ENCODE data around the gene ROBO1. TPM values are rescaled to one million over a fixed set of nuclear protein-coding genes. Genes with fewer than 3 reads are reported as not detected.
"Not testable (repeated sequence)": the region's sequence is repeated elsewhere in the genome, so short reads cannot be mapped to it uniquely, and the experiment has no call there.

The ROBO1 gene
- total RNA-seq, 2 donors from 2014 or later = 3.0 to 6.7 TPM

- no peak for ATAC-seq (replicated peaks in 1 of 2)
- DNase-seq = no peak
- Mint-ChIP-seq H3K27me3 (ENCODE audit: low read depth) (no peaks in the 10 kb centered on the region), H3K36me3 (ENCODE audit: insufficient read depth in 2 of 2) (peaks cover 0 to 2% of the 10 kb centered on the region in 2 donors), H3K4me3 (no peak overlapping the region), H3K9me3 (peaks cover 0 to 2% of the 10 kb centered on the region in 2 donors), H3K27ac (no peak overlapping the region), H3K4me1 (ENCODE audit: low read depth) (no peaks in the 10 kb centered on the region)
These were observed 1069.4 kb downstream of the ROBO1 start for GRCh38 chr3:78698431-78698830.

- Mint-ChIP-seq H3K27me3 (ENCODE audit: low read depth) (no peaks in the 10 kb centered on the region), H3K9me3 (peaks cover 0 to 4% of the 10 kb centered on the region in 2 donors), H3K4me3 (no peak overlapping the region), H3K36me3 (ENCODE audit: insufficient read depth in 2 of 2) (peaks cover 0 to 2% of the 10 kb centered on the region in 2 donors), H3K4me1 (ENCODE audit: low read depth) (no peaks in the 10 kb centered on the region), H3K27ac (no peak overlapping the region)
- DNase-seq = no peak
- no peak for ATAC-seq (replicated peaks in 1 of 2)
These were observed 1070.4 kb downstream of the ROBO1 start for GRCh38 chr3:78697426-78697825.

DNA sequence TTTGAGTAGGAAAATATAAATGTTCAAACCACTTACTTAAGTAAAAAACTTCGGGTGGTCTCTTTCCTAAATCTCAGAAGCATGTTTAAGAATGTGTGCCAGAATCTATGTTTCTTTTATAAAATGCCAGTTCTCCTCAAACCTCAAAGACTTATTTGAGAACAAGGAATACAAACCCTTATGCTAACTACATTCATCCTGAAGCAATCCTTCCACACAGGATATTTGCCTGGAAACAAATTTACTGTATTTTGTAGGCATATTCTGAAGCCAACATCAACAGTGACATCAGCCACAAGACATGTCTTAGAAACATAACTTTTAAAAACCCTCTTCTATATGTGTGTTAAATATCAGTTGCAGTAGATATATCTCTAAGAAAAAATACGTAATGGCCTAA lies 1077.0 kb downstream of the ROBO1 start:
- Mint-ChIP-seq H3K9me3 (peaks cover 0 to 2% of the 10 kb centered on the region in 2 donors), H3K36me3 (ENCODE audit: insufficient read depth in 2 of 2) (no peaks in the 10 kb centered on the region), H3K4me3 (no peak overlapping the region), H3K4me1 (ENCODE audit: low read depth) (no peaks in the 10 kb centered on the region), H3K27me3 (ENCODE audit: low read depth) (no peaks in the 10 kb centered on the region), H3K27ac (no peak overlapping the region)
- DNase-seq (no peak), ATAC-seq (replicated peaks in 1 of 2) (no peak)

GRCh38 chr3:78689378-78689777 lies 1078.4 kb downstream of the ROBO1 start:
- ATAC-seq (replicated peaks in 1 of 2) (no peak), DNase-seq (no peak)
- Mint-ChIP-seq H3K36me3 (ENCODE audit: insufficient read depth in 2 of 2) (no peaks in the 10 kb centered on the region), H3K27ac (no peak overlapping the region), H3K9me3 (peaks cover 0 to 2% of the 10 kb centered on the region in 2 donors), H3K27me3 (ENCODE audit: low read depth) (no peaks in the 10 kb centered on the region), H3K4me1 (ENCODE audit: low read depth) (no peaks in the 10 kb centered on the region), H3K4me3 (no peak overlapping the region)

DNA sequence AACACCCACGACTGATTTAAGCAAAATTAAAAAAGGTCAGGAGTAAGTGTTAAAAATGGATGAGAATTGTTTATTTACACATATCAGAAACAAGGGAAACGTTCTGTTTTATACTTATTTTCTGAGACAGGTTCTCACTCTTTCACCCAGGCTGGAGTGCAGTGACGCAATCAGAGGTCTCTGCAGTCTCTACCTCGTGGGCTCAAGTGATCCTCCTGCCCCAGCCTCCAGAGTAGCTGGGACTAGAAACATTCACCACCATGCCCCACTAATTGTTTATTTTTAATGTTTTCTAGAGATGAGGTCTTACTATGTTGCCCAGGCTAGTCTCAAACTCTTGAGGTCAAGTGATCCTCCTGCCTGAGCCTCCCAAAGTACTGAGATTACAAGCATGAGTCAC lies 1080.3 kb downstream of the ROBO1 start:
- Mint-ChIP-seq H3K36me3 (ENCODE audit: insufficient read depth in 2 of 2) (no peaks in the 10 kb centered on the region), H3K27me3 (ENCODE audit: low read depth) (no peaks in the 10 kb centered on the region), H3K4me1 (ENCODE audit: low read depth) (no peaks in the 10 kb centered on the region), H3K9me3 (peaks cover 0 to 3% of the 10 kb centered on the region in 2 donors), H3K27ac (no peak overlapping the region), H3K4me3 (no peak overlapping the region)
- DNase-seq (no peak), ATAC-seq (replicated peaks in 1 of 2) (no peak)

DNA sequence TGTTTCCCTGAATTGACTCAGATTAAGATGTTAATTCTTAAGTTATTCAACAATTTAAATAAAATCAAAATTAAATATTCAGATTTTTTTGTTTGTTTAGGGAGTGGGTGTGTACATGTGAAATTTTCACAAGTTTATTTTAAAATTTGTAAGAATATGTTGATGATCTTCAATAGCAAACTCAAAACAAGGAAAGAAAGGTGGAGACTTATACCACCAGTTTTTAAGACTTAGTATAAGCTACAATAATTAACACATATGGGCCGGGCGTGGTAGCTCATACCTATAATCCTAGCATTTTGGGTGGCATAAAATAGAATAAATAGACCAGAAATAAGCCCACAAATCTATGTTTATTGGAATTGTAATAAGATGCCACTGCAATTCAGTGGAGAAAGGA lies 1084.5 kb downstream of the ROBO1 start:
- Mint-ChIP-seq H3K27me3 (ENCODE audit: low read depth) (no peaks in the 10 kb centered on the region), H3K36me3 (ENCODE audit: insufficient read depth in 2 of 2) (no peaks in the 10 kb centered on the region), H3K9me3 (peaks cover 0 to 4% of the 10 kb centered on the region in 2 donors), H3K27ac (no peak overlapping the region), H3K4me3 (no peak overlapping the region), H3K4me1 (ENCODE audit: low read depth) (no peaks in the 10 kb centered on the region)
- DNase-seq (no peak), ATAC-seq (replicated peaks in 1 of 2) (no peak)

DNA sequence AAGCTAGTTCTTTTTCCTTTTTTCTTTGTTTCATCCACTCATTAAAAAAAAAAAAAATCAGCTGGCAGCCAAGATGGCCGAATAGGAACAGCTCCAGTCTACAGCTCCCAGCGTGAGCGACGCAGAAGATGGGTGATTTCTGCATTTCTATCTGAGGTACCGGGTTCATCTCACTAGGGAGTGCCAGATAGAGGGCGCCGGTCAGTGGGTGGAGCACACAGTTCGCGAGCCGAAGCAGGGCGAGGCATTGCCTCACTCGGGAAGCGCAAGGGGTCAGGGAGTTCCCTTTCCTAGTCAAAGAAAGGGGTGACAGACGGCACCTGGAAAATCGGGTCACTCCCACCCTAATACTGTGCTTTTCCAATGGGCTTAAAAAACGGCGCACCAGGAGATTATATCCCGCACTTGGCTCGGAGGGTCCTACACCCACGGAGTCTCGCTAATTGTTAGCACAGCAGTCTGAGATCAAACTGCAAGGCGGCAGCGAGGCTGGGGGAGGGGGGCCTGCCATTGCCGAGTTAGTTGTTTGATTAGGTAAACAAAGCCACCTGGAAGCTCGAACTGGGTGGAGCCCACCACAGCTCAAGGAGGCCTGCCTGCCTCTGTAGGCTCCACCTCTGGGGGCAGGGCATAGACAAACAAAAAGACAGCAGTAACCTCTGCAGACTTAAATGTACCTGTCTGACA lies 1092.5 kb downstream of the ROBO1 start:
- not testable (repeated sequence) for H3K9me3 Mint-ChIP-seq; H3K27me3 Mint-ChIP-seq (ENCODE audit: low read depth); H3K4me3 Mint-ChIP-seq; H3K27ac Mint-ChIP-seq; H3K36me3 Mint-ChIP-seq (ENCODE audit: insufficient read depth in 2 of 2); DNase-seq; H3K4me1 Mint-ChIP-seq (ENCODE audit: low read depth); ATAC-seq (replicated peaks in 1 of 2)

DNA sequence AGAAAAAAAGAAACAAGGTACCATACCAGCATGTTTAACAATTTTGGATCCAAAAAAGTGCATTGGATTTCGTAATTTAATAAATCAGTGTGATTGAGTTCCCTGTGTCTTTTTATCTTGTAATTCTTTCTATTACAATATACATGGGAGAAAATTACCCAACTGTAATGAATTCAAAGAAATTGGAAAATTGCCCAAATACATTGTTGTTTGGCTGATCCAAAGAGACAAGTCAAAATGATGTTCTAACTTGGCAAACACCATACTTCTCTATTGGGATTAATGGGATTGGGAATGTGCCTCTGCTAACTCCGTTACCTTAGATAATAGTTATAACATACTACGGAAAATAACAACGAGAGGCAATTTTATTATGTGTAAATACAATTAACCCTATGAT lies 1097.1 kb downstream of the ROBO1 start:
- peaks cover 0 to 1% of the 10 kb centered on the region in 2 donors for H3K9me3 Mint-ChIP-seq
- no peak overlapping the region for H3K4me3 Mint-ChIP-seq
- DNase-seq (no peak), ATAC-seq (replicated peaks in 1 of 2) (no peak)
- no peaks in the 10 kb centered on the region for H3K4me1 Mint-ChIP-seq (ENCODE audit: low read depth)
- no peaks in the 10 kb centered on the region for H3K36me3 Mint-ChIP-seq (ENCODE audit: insufficient read depth in 2 of 2)
- no peaks in the 10 kb centered on the region for H3K27me3 Mint-ChIP-seq (ENCODE audit: low read depth)
- H3K27ac Mint-ChIP-seq = no peak overlapping the region

DNA sequence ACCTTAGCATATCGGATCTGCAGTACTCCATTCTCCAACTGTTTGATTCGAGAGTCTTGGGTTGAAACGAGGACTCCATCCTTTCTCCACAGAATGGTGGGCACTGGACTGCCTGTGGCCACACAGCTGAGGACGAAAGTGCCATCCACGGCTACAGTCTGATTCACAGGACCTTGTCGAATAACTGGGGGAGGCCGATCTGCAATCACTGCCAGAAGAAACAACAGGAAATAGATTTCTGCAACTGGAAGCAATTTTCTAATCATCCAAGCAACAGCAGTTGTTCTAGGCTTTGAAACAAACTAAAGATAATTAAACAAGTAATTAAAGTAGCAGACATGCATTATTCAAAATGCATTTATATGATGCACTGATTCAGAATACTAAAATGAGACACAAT lies 1097.7 kb downstream of the ROBO1 start:
- H3K36me3 Mint-ChIP-seq (ENCODE audit: insufficient read depth in 2 of 2) = no peaks in the 10 kb centered on the region
- no peak overlapping the region for H3K4me3 Mint-ChIP-seq
- no peaks in the 10 kb centered on the region for H3K27me3 Mint-ChIP-seq (ENCODE audit: low read depth)
- H3K4me1 Mint-ChIP-seq (ENCODE audit: low read depth) = no peaks in the 10 kb centered on the region
- DNase-seq = no peak
- no peak for ATAC-seq (replicated peaks in 1 of 2)
- no peak overlapping the region for H3K27ac Mint-ChIP-seq
- H3K9me3 Mint-ChIP-seq = peaks cover 0 to 1% of the 10 kb centered on the region in 2 donors

DNA sequence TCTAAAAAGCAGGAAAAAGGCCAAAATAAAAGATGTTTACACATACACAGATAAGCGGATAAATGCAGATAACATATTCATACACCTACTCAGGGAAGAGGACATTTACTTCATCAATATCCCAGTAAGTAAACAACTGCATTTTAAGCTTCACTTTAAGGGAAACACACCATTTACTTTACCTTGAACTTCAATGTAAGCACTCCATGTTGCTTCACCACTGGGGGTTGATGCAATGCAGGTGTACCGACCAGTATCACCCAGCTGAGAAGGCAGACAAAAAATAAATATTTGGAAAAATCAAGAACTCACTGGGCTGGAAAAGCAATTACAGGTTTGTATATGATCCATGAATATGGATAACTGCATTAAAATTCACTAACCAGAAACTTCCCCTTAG lies 1099.5 kb downstream of the ROBO1 start:
- DNase-seq = no peak
- Mint-ChIP-seq H3K4me1 (ENCODE audit: low read depth) (no peaks in the 10 kb centered on the region), H3K4me3 (no peak overlapping the region), H3K9me3 (peaks cover 0 to 1% of the 10 kb centered on the region in 2 donors), H3K27ac (no peak overlapping the region), H3K27me3 (ENCODE audit: low read depth) (no peaks in the 10 kb centered on the region), H3K36me3 (ENCODE audit: insufficient read depth in 2 of 2) (no peaks in the 10 kb centered on the region)
- ATAC-seq (replicated peaks in 1 of 2) = no peak

DNA sequence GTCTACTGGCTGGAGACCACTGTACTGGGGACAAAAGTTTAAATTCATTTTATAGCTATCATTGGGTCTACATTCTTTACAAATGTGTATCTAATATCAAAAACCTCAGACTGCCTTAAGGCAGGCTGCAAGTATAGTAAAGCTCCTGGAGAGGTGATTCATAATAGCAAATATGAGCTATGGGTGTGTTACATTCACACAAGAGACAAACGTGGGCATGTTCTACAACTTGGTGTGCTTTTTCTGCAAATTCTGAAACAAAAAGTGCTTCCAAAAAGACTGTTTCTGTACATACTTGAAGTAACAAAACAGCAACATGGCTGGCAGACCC lies 1101.4 kb downstream of the ROBO1 start:
- Mint-ChIP-seq H3K36me3 (ENCODE audit: insufficient read depth in 2 of 2) (no peaks in the 10 kb centered on the region), H3K9me3 (peaks cover 0 to 1% of the 10 kb centered on the region in 2 donors), H3K27ac (no peak overlapping the region), H3K4me3 (no peak overlapping the region), H3K27me3 (ENCODE audit: low read depth) (no peaks in the 10 kb centered on the region), H3K4me1 (ENCODE audit: low read depth) (no peaks in the 10 kb centered on the region)
- ATAC-seq (replicated peaks in 1 of 2) (no peak), DNase-seq (no peak)

GRCh38 chr3:78665776-78666469 lies 1101.9 kb downstream of the ROBO1 start:
- H3K9me3 Mint-ChIP-seq = peaks cover 0 to 1% of the 10 kb centered on the region in 2 donors
- no peak for ATAC-seq (replicated peaks in 1 of 2)
- no peaks in the 10 kb centered on the region for H3K4me1 Mint-ChIP-seq (ENCODE audit: low read depth)
- no peak overlapping the region for H3K4me3 Mint-ChIP-seq
- no peaks in the 10 kb centered on the region for H3K36me3 Mint-ChIP-seq (ENCODE audit: insufficient read depth in 2 of 2)
- DNase-seq = no peak
- no peaks in the 10 kb centered on the region for H3K27me3 Mint-ChIP-seq (ENCODE audit: low read depth)
- no peak overlapping the region for H3K27ac Mint-ChIP-seq

DNA sequence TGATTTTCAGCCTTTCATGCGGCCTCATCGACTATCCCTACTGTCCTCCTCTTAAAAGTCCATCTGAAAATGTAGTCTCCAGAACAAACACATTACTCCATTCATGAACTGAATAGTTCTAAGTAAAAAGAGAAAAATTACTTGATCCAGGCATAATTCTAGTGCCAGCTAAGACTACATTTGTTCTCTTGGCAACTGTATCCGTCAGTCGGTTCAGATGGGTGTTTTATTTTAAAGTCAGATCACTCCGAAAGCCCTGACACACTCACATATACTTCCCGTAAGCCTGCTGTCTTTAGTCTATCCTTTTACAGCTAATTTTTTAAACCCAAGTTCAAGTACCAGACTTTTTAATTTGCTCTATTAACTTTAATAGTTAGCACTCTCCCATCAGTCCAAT lies 1102.7 kb downstream of the ROBO1 start:
- ATAC-seq (replicated peaks in 1 of 2) (no peak), DNase-seq (no peak)
- no peaks in the 10 kb centered on the region for H3K27me3 Mint-ChIP-seq (ENCODE audit: low read depth)
- H3K36me3 Mint-ChIP-seq (ENCODE audit: insufficient read depth in 2 of 2) = no peaks in the 10 kb centered on the region
- no peaks in the 10 kb centered on the region for H3K4me1 Mint-ChIP-seq (ENCODE audit: low read depth)
- H3K27ac Mint-ChIP-seq = no peak overlapping the region
- H3K4me3 Mint-ChIP-seq = no peak overlapping the region
- H3K9me3 Mint-ChIP-seq = peaks cover 0 to 1% of the 10 kb centered on the region in 2 donors

DNA sequence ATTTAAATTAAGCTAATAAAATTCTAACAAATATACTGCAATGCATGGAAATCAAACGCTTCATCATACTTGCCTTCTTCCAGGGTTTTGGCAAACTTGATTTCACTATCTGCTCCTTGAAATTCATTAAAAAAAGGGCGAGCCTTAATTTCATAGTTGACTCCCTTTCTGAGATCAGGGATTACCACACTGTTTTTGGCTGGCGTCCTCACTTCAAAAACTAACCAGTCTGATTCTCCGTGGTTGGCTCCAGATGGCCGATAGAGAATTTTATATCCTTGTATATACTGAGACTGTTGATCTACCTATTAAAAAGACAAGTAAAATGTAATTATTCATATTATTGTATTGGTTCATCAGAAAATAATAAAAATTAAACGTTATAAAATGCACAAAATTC lies 1106.8 kb downstream of the ROBO1 start:
- ATAC-seq (replicated peaks in 1 of 2) = no peak
- H3K9me3 Mint-ChIP-seq = no peaks in the 10 kb centered on the region
- no peak overlapping the region for H3K4me3 Mint-ChIP-seq
- H3K36me3 Mint-ChIP-seq (ENCODE audit: insufficient read depth in 2 of 2) = no peaks in the 10 kb centered on the region
- H3K27ac Mint-ChIP-seq = no peak overlapping the region
- H3K27me3 Mint-ChIP-seq (ENCODE audit: low read depth) = no peaks in the 10 kb centered on the region
- no peak for DNase-seq
- no peaks in the 10 kb centered on the region for H3K4me1 Mint-ChIP-seq (ENCODE audit: low read depth)

All from activated T-cell treated with anti-CD3 and anti-CD28 coated beads, Interleukin-2, amount 50 U/mL, for 72 hours (primary cell).